ENCODE data around the gene CAPN15. TPM values are rescaled to one million over a fixed set of nuclear protein-coding genes. Genes with fewer than 3 reads are reported as not detected.

Gene CAPN15
- total RNA-seq, 6 donors from 2014 or later: 27.3 to 84.5 (median 66.1) TPM

- peaks cover 0 to 27% (median 21%) of the 10 kb centered on the region in 4 donors for H3K36me3 ChIP-seq
- no peaks in the 10 kb centered on the region for H3K27me3 ChIP-seq
- H3K4me3 ChIP-seq: no peak overlapping the region
- TF ChIP-seq POLR2AphosphoS5 (IDR thresholded peaks at IDR 0.05) (no peak), EP300 (IDR thresholded peaks at IDR 0.05) (no peak), POLR2A (IDR thresholded peaks at IDR 0.05) (no peak), CTCF (IDR thresholded peaks at IDR 0.05) (no peak)
- ATAC-seq (ENCODE audit: low FRiP score in 2 of 2) (no peak), DNase-seq (no peak)
- 78 to 85% methylated on average over 18 to 23 of the region's 23 CpGs for WGBS, 2 donors
- H3K4me1 ChIP-seq: peaks cover 13 to 31% (median 16%) of the 10 kb centered on the region in 4 donors
- no peaks in the 10 kb centered on the region for H3K9me3 ChIP-seq
- no peak overlapping the region for H3K27ac ChIP-seq
Observed at GRCh38 chr16:522320-523096, 5.0 kb upstream of the CAPN15 start.

GRCh38 chr16:523097-523741 lies 4.3 kb upstream of the CAPN15 start:
- H3K36me3 ChIP-seq: peaks cover 0 to 25% (median 21%) of the 10 kb centered on the region in 4 donors
- no peak overlapping the region for H3K4me3 ChIP-seq
- peaks cover 13 to 33% (median 16%) of the 10 kb centered on the region in 4 donors for H3K4me1 ChIP-seq
- ATAC-seq (ENCODE audit: low FRiP score in 2 of 2): no peak
- peak in 1 of 2 donors; percentile 73 for DNase-seq
- WGBS, 2 donors: 92 to 95% methylated on average over 16 to 19 of the region's 22 CpGs
- TF ChIP-seq EP300 (IDR thresholded peaks at IDR 0.05): no peak
- TF ChIP-seq POLR2A (IDR thresholded peaks at IDR 0.05): no peak
- TF ChIP-seq CTCF (IDR thresholded peaks at IDR 0.05): no peak
- no peak for TF ChIP-seq POLR2AphosphoS5 (IDR thresholded peaks at IDR 0.05)
- H3K27ac ChIP-seq: no peak overlapping the region
- H3K27me3 ChIP-seq: no peaks in the 10 kb centered on the region
- no peaks in the 10 kb centered on the region for H3K9me3 ChIP-seq

GRCh38 chr16:524274-525040 lies 3.1 kb upstream of the CAPN15 start:
- Histone ChIP-seq H3K36me3 (peaks cover 0 to 18% (median 14%) of the 10 kb centered on the region in 4 donors), H3K4me3 (no peak overlapping the region), H3K4me1 (peaks cover 20 to 46% (median 27%) of the 10 kb centered on the region in 4 donors), H3K9me3 (no peaks in the 10 kb centered on the region), H3K27me3 (no peaks in the 10 kb centered on the region), H3K27ac (no peak overlapping the region)
- no peak for TF ChIP-seq EP300 (IDR thresholded peaks at IDR 0.05)
- TF ChIP-seq CTCF (IDR thresholded peaks at IDR 0.05): no peak
- no peak for TF ChIP-seq POLR2AphosphoS5 (IDR thresholded peaks at IDR 0.05)
- TF ChIP-seq POLR2A (IDR thresholded peaks at IDR 0.05): no peak
- no peak for ATAC-seq (ENCODE audit: low FRiP score in 2 of 2)
- DNase-seq: peak in 1 of 2 donors; percentile 74
- WGBS, 2 donors: 82 to 86% methylated on average over 10 to 23 of the region's 24 CpGs

GRCh38 chr16:525123-525519 lies 2.4 kb upstream of the CAPN15 start:
- H3K9me3 ChIP-seq: no peaks in the 10 kb centered on the region
- no peak for TF ChIP-seq POLR2AphosphoS5 (IDR thresholded peaks at IDR 0.05)
- TF ChIP-seq CTCF (IDR thresholded peaks at IDR 0.05): no peak
- no peak for TF ChIP-seq POLR2A (IDR thresholded peaks at IDR 0.05)
- no peak for TF ChIP-seq EP300 (IDR thresholded peaks at IDR 0.05)
- ATAC-seq (ENCODE audit: low FRiP score in 2 of 2) (no peak), DNase-seq (no peak)
- H3K27ac ChIP-seq: no peak overlapping the region
- 83 to 87% methylated on average over 5 to 8 of the region's 8 CpGs for WGBS, 2 donors
- H3K4me1 ChIP-seq: peaks cover 27 to 52% (median 33%) of the 10 kb centered on the region in 4 donors
- peaks cover 0 to 11% (median 9%) of the 10 kb centered on the region in 4 donors for H3K36me3 ChIP-seq
- H3K27me3 ChIP-seq: no peaks in the 10 kb centered on the region
- no peak overlapping the region for H3K4me3 ChIP-seq
